BJ (cell line): ENCODE data around the gene AKIRIN2. TPM values are rescaled to one million over a fixed set of nuclear protein-coding genes. Genes with fewer than 3 reads are reported as not detected.
"Not testable (repeated sequence)": the region's sequence is repeated elsewhere in the genome, so short reads cannot be mapped to it uniquely, and the experiment has no call there.

Source experiments
- CTCF ChIA-PET: fragments of 350-600 bp; formaldehyde crosslinking; extraction: SDS; loops from one replicate; lab custom pipeline; 2021; ENCODE audit warnings: antibody characterized with exemption, inconsistent platforms; lab: Yijun Ruan, JAX
- POLR2A ChIA-PET: fragments of 300-600 bp; sonication (Branson Sonifier 250); formaldehyde crosslinking; extraction: SDS; loops from one replicate; lab custom pipeline; 2021; ENCODE audit warnings: antibody characterized with exemption; lab: Charles Lee
- DNase-seq: peaks from one replicate; pipeline ENCODE4 v3.0.0-alpha.2; 2011; ENCODE audit warnings: low read depth
- H3K27me3 ChIP-seq: 2 replicates; pipeline ENCODE4 v1.6.0; 2011; ENCODE audit warnings: low read length; ENCODE audit not compliant: control insufficient read depth, insufficient read depth
- H3K36me3 ChIP-seq: 2 replicates; pipeline ENCODE4 v1.5.1; 2011; ENCODE audit warnings: low read length; ENCODE audit not compliant: control insufficient read depth, insufficient read depth
- H3K4me3 ChIP-seq: 2 replicates; pipeline ENCODE4 v1.5.1; 2011; ENCODE audit warnings: low read depth, mild to moderate bottlenecking, control low read depth, low read length
- CTCF ChIP-seq: IDR thresholded peaks from 2 replicates; pipeline ENCODE4 v1.5.1; 2011; ENCODE audit warnings: low read depth, mild to moderate bottlenecking, control low read depth, inconsistent platforms, low read length, moderate library complexity; ENCODE audit not compliant: insufficient read depth
- polyA plus RNA-seq: library from polyadenylated mRNA; depleted of rRNA; stranded (reverse); fragments of >200 nt; gene quantifications from 2 replicates; pipeline ENCODE4 v1.2.3, GENCODE V29; 2011

Gene AKIRIN2
- polyA plus RNA-seq, 1 experiment = 8.1 TPM

- DNase-seq = no peak
- TF ChIP-seq CTCF = no peak
- H3K27me3 ChIP-seq = no peaks in the 10 kb centered on the region
- POLR2A ChIA-PET = no interaction called here
- CTCF ChIA-PET = no interaction called here
- H3K36me3 ChIP-seq = no peaks in the 10 kb centered on the region
- no peak overlapping the region for H3K4me3 ChIP-seq
These were observed 9.9 kb downstream of the AKIRIN2 start for GRCh38 chr6:87692086-87692485.

- Histone ChIP-seq H3K36me3 (no peaks in the 10 kb centered on the region), H3K4me3 (no peak overlapping the region), H3K27me3 (no peaks in the 10 kb centered on the region)
- TF ChIP-seq CTCF = no peak
- DNase-seq = no peak
- CTCF ChIA-PET = no interaction called here
- POLR2A ChIA-PET = no interaction called here
These were observed 11.6 kb downstream of the AKIRIN2 start for GRCh38 chr6:87690441-87690840.

- H3K36me3 ChIP-seq, H3K27me3 ChIP-seq, POLR2A ChIA-PET, DNase-seq, H3K4me3 ChIP-seq: not testable (repeated sequence)
- CTCF ChIA-PET = interaction anchor here (0.5 to 0.7 kb wide), 2 partner anchors 10 to 519 kb away, joined by 3 to 5 read pairs; no protein-coding TSS in a partner anchor
These were observed 14.1 kb downstream of the AKIRIN2 start for GRCh38 chr6:87687893-87688292.

GRCh38 chr6:87687296-87687695, 14.7 kb downstream of the AKIRIN2 start:
- no peak for TF ChIP-seq CTCF
- no peak for DNase-seq
- POLR2A ChIA-PET = interaction anchor here (0.7 kb wide), 1 partner anchor 102 kb away, joined by 4 read pairs; no protein-coding TSS in a partner anchor
- Histone ChIP-seq H3K36me3 (no peaks in the 10 kb centered on the region), H3K27me3 (no peaks in the 10 kb centered on the region), H3K4me3 (no peak overlapping the region)
- CTCF ChIA-PET = interaction anchor here (0.5 to 0.7 kb wide), 2 partner anchors 10 to 518 kb away, joined by 3 to 5 read pairs; no protein-coding TSS in a partner anchor

- DNase-seq, H3K4me3 ChIP-seq, H3K27me3 ChIP-seq, CTCF ChIA-PET, H3K36me3 ChIP-seq: not testable (repeated sequence)
- POLR2A ChIA-PET = interaction anchor here (0.7 kb wide), 1 partner anchor 103 kb away, joined by 4 read pairs; no protein-coding TSS in a partner anchor
These were observed 15.3 kb downstream of the AKIRIN2 start for GRCh38 chr6:87686636-87687205.

GRCh38 chr6:87684895-87685654, 17.0 kb downstream of the AKIRIN2 start:
- no peak overlapping the region for H3K4me3 ChIP-seq
- H3K36me3 ChIP-seq = no peaks in the 10 kb centered on the region; the same call in 1 of the 2 replicates
- no peaks in the 10 kb centered on the region for H3K27me3 ChIP-seq
- POLR2A ChIA-PET = no interaction called here
- no peak for TF ChIP-seq CTCF
- CTCF ChIA-PET = interaction anchor here (0.6 to 1.0 kb wide), 2 partner anchors 15 to 304 kb away, joined by 3 read pairs; no protein-coding TSS in a partner anchor
- DNase-seq = no peak
